Right renal pelvis (tissue), 4 donors: ENCODE data around the gene FAM83E. TPM values are rescaled to one million over a fixed set of nuclear protein-coding genes. Genes with fewer than 3 reads are reported as not detected.
"Not testable (repeated sequence)": the region's sequence is repeated elsewhere in the genome, so short reads cannot be mapped to it uniquely, and the experiment has no call there.

Source experiments
- DNase-seq, 4 donors: peaks; one replicate each; pipeline ENCODE4 v3.0.0-alpha.2; 2013; ENCODE audit warnings: low read depth in 4 of 4, low spot score in 3 of 4, missing footprints in 1 of 4
- polyA plus RNA-seq, 4 donors: library from polyadenylated mRNA; unstranded; fragments of 120-200 nt; gene quantifications; one replicate each; pipeline ENCODE4 v1.2.1, GENCODE V29; 2013; ENCODE audit not compliant: insufficient read length in 4 of 4

Gene FAM83E
- polyA plus RNA-seq, 4 donors: 0.62 to 1.6 (median 1.1) TPM

DNA sequence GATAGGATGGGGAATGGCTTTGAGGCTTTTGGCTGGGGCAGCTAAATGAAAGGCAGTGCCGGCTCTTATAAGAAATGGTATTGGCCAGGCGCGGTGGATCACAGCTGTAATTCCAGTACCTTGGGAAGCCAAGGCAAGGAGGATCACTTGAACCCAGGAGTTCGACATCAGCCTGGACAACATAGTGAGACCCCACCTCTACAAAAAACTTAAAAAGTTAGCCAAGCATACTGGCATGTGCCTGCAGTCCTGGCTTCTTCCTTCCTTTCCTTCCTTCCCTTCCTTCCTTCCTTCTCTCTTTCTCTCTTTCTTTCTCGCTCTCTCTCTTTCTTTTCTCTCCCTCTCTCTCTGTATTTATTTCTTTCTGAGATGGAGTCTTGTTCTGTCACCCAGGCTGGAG is 28.0 kb upstream of the FAM83E start:
- no peak for DNase-seq

DNA sequence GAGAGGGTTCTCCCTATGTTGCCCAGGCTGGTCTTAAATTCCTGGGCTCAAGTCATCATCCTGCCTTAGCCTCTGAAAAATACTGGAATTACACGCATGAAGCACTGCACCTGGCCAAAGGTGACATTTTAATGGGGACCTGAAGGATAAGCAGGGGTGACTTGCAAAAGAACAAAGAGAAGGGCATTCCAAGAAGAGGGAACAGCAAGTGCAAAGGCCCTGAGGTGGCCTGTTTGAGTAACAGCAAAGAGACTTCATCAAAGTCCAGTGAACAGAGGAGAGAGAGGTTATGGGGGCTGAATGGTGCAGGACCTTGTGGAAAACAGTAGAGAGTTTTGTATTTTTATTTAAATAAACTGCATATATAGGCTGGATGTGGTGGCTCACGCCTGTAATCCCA is 27.0 kb upstream of the FAM83E start:
- DNase-seq: no peak

DNA sequence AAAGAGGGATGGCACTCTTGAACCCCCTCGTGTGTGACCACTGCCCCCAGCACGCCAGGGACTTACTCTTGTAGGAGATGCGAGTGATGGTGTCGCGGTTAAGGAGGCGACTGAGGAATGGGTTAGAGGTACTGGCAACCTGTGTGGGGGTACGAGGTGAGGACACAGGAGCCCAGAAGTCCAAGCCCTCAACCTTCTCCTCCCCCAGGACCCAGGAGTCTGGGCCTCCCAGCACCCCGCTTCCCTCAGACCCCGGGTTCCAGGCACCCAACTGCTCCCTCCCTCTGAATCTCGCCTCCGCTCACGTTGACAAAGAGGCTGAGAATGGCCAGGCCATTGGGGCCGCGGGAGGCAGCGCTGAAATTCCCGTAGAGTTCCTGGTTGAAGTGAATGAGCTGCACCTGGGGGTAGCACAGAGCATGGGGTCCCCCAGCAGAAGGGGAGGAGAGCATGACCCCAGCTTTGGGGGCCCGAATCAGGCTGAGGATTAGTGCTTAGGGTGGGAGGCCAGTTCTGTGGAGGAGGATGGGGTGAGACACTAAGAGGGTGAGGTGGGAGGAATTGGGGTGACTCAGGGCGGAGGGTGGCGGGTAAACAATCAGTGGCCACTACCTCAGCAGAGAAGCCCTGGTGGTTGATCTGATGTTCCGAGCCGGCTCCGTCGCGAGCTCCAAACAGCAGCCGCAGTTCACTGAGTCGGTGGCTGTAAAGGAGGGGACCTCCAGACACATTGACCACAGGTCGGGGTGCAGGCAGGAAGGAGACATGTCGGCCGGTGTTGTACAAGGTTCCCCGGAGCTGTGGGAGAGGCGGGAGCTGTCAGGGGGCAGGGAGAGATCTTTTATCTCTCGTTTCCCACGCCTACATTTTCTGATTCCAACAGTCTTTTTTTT is 24.9 kb upstream of the FAM83E start:
- DNase-seq: no peak

DNA sequence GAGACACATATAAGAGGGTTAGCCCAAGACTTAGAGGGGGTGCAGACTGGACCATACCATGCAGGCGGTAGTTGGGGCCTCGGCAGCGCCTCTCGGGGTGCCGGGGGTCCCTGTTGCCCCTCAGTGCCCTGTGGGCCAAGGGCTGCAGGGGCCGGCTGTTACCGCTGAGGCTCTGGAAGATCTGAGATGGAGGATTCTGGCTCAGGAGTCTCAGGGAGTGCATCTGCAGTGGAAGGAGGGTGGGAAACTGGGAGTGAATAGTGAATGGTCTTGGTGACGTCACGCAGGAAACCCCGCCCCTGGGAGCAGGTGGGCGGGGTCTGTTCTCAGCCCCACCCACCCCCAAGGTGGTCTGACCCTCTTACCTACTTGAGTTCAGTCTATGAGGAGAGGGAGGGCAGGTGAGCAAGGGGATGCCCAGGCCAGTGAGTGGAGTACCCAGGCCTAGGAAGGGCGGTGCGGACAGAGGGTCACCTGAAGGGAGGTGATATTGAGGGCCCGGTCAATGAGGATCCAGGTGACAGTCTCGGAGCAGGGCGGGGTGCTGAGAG is 24.0 kb upstream of the FAM83E start:
- no peak for DNase-seq

DNA sequence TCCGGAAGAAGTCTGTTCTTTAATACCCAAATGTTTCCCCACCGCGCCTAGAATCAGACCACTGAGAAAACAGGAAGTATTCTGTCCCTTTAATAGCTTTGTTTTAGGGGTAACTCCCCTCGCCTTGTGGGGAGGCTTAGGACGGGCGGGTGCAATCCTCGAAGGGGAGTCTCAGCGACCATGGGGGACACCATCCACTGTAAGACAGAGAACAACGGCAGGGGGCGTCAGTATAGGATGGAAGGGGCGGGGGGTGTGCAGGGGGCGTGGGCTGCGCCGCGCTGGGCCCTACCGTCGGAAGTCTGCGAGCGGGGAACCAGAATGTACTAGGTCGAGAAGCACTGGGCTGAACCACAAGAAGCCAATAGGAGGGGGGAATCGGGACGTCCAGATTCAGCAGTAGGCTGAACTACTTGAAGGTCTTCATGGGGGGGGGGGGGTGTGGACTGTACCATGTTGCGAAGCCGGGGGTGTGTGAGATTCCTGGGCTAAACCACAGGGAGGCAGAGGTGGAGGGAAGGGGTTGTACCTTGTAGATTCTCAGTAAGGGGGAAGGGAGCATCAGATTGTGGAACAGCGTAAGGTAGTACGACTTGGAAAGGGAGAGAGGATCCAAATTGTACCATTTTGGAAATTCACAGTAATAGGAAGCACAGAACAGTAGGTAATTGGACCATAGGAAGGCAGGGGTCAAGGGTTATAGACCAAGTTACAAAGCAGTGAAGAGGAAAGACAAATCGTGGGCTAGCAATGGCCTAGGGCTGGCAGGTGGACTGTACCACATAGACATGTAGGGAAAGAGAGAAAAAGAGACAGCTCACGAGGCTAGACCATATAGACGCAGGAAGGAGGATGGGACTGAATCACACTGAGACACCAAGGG is 23.3 kb upstream of the FAM83E start:
- DNase-seq: peak in 3 of 4 donors; percentile 77 to 89 (median 88)

DNA sequence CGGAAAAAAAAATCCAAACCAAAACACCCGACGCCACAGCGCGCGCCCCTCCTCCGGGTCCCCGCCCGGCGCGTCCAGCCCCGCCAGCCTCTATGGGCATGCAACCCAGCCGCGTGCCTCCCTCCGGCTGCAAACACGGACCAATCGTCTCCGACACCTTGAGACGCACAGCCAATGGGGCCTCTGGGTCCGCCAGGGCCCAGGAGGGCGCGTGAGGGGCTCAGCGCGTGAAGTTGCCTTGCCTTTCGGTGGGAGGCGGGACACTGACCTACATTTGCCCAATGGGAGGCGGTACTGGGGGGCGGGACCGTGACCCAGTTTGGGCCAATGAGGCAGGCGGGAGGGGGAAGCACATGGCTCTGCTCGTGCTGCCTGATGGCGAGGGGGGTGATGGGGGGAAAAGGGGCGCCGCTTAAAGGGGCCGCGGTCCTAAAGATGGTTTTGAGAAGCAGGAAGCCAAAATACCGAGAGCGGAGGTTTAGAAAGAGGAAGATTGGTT is 22.6 kb upstream of the FAM83E start:
- peak; percentile 91 to 99 (median 98) for DNase-seq

DNA sequence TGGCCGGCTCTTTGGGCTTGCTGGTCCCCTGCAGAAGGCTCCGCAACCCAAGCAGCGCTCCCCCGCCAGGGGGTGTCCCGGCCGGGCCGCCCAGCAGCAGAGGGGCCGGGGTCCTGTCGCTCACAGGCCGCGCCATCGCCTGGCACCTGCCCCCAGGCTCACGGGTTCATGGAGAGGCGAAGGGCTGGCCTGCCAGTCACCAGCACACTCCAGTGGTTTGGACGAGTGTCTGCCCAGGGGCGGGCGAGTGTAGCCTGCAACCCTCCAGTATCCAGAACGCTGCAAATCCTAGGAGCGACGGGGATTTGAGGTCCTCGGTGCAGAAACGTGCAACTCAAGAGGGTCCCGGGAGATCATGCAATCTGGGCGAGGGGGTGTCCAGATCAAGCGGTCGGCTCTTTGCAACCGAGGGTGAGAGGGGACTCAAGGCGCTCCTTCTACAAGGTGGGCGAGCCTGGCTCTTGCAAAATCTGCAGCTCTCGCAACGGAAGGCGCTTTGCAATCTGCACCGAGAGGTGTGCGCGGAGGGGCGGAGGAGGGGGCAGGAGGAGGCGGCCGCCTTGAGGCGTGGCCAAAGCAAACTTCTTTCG is 22.1 kb upstream of the FAM83E start, which contains the start of gene DBP:
DBP (minus strand) TSS at position 521 of the 590 bp plus-strand sequence; CDS start at position 136, 385 bp downstream.
- DNase-seq: no peak

DNA sequence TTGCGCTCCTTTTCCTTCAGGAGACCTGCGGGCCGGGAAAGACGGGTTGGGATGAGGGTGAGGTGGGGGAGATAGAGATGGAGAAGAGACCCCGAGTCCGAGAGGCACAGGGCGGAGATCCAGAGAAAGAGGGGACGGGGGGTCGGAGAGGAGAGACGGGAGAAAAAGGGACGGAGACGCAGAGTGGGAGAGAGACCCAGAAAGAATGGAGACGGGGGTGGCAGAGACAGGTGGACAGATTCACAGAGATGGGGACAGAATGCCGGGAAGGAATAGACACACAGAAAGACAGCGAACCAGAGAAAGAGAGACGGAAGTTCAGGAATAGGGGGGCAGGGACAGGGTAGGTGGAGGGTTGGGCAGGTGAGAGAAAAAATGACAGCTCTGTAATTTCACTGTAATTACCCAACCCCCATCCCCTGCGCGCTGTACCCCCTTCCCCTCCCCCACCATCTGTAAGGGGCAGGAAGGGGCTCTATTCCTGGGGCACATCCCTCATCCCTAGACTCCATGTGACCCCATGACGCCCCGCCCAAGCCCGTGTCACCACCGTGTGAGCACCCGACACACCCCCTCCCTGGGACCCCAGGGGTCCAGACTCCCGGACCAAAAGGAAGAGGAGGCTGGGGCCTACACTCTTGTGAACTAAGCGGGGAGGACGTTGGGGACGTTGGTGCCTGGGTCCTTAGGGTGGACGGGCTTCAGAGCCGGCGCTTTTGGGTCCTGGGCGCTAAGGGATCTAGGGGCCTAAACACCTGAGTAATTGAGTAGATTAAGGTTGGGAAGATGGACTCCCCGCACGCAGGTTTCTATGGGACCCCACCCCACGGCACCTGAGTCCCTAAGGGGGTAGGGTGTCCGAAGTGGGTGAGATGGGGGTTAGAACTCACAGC is 21.3 kb upstream of the FAM83E start:
- no peak for DNase-seq

DNA sequence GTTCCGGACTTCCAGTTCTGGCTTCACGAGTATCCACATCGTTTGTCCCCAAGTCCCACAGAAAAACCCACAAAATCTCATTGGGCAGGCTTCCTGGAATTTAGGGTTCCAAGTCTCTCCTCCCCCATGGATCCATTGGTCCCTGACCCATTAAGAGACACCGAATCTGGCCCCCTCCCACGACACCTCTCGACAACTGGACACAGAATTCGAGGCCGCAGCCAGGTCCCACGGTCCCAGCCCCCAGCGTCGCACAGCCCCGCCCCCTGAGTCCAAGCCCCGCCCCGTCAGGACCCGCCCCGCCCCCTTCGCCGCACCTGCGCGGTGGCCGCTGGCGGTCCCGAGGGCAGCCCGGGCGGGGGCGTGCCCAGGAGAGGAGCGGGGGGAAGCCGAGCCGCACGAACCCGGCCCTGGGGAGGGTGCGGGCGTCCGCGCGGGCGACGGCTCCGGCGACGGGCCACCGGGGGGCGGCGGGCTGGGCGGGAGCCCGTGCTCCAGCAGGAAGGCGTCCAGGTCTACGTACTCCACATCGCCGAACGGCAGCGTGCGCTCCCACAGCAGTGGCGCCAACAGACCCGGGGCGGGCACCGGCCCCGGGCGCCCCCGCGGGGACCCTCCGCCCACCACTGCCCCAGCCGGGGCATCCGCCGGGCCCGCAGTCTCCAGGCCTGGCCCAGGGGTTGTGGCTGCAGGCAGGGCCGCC is 20.5 kb upstream of the FAM83E start:
- DNase-seq: no peak

DNA sequence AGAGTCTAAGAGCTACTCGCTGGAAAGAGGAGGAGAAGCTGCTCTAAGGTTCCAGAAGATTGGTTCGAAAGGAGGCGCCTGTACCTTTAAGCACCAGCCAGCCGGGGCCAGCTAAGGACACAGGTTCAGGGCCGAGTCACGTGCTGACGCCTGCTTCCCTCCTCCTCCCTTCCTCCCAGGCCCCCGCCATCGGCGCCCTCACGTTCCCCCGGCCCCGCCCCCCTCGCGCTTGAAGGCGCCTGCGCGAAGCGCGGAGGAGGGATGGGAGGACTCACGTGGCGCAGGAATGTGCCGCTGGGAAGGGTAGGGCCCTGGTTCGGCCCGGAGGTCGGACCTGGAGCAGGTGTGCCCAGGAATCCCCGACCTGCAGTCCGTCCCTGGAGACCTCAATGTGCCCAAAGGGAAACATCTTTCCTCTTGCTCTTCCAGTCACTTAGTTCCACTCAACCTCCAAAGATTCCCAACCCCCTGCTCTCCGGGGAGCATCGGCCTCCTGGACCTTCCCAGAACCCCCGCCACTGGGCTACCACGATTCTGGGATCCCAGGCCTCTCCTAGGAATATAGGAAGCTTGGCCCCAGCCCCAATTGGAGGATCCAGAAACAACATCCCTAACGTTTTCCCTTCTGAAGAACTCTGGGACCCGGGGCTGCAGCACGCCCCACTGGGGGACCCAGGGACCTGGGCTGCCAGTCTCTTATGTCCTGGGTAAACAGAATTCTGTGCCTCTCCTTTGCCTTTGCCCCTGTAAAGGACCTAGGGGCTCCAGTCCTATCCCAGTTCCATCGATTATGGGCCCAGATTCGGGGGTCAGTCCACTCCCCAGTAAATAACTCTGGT is 19.8 kb upstream of the FAM83E start:
- peak; percentile 91 to 95 (median 92) for DNase-seq

DNA sequence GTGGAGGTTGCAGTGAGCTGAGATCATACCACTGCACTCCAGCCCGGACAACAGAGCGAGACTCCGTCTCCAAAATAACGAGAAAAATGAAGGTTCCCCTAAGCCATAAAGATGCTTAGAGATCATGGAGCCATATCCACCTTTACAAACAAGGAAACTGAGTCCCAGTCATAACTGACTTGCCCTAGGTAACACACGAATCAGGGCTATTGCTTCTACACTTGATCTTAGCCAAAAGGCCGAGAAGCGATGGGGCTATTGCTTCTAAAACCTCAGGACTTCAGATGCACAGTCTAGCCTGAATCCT is 19.1 kb upstream of the FAM83E start:
- DNase-seq: no peak

DNA sequence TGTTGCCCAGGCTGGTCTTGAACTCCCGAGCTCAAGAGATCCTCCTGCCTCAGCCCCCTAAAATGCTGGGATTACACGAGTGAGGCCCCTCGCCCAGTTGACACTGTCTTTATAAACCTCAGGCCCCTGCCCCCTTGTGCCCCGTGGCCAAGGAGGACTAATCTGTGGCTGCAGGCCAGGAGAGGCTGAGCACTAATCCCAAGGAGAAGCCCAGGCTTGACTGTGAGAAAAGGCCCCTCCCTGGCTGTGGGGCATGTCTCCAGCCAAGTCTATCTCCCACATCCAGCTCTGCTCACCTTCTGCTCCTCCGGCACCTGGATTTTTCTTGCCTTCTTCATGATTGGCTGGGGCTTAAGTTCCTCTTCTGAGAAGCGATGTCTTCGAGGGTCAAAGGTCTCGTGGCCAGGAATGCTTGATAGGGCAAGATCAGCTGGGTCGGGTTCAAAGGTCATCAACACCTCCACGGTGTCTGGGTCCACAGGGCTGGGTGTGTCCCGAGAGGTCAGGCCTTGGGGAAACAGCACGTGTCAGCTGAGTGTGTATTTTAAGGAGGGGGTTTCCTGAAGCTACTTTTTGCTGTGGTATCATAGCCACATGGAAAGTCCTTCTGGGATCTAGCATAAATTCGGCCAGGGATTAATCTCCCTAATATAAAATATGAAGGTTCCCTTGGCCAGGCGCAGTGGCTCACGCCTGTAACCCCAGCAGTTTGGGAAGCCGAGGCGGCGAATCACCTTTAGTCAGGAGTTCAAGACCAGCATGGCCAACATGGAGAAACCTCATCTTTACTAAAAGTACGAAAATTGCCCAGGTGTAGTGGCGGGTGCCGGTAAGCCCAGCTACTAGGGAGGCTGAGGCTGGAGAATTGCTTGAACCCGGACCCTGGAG is 18.5 kb upstream of the FAM83E start:
- no peak for DNase-seq

DNA sequence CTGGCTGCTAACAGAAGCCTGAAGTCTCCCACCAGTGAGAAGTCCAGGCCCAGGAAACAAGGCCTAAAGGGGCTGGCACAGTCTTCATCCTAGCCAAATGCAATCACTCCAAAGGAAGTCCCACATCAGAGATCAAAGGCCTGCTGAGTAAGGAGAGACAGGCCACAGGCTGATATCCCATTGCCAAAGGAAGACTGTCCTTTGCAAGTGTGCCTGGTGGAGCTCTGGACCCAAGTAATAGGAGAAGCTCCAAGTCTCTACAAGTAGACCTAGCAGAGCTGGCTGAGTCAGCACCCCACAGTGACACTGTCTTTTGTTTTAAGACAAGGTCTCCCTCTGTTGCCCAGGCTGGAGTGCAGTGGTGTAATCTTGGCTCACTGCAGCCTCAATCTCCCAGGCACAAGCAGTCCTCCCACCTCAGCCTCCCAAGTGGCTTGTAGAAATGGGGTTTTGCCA is 17.8 kb upstream of the FAM83E start:
- DNase-seq: no peak

DNA sequence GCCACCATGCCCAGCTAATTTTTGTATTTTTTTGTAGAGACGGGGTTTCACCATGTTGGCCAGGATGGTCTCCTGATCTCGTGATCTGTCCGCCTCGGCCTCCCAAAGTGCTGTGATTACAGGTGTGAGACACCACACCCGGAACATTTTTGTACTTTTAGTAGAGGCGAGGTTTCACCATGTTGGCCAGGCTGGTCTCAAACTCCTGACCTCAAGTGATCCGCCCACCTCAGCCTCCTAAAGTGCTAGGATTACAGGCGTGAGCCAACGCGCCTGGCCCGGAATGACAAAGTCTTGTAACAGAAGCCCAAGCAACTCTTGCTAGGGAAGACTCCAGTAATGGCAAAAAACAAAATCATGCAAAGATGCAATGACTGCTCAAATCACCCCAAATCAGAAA is 17.4 kb upstream of the FAM83E start:
- DNase-seq: not testable (repeated sequence)

DNA sequence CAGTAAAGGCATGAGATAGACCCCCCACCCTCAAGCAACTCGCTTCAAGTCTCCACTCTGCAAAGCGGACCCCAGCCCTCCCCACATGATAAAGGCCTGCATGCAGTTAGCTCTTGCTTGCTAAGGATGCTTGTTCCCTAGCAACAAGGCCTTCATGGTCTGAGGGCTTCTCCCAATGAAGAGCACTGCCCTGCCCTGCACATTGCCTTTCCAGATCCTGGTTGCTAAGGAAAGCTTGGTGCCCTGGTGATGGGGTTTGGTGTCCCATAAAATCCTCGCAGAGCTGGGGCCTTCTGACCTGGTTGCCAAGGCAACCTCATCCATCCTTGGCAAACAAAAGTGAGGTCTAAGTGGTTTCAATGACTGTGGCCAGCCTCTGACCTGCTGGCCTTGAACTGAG is 16.3 kb upstream of the FAM83E start:
- no peak for DNase-seq

DNA sequence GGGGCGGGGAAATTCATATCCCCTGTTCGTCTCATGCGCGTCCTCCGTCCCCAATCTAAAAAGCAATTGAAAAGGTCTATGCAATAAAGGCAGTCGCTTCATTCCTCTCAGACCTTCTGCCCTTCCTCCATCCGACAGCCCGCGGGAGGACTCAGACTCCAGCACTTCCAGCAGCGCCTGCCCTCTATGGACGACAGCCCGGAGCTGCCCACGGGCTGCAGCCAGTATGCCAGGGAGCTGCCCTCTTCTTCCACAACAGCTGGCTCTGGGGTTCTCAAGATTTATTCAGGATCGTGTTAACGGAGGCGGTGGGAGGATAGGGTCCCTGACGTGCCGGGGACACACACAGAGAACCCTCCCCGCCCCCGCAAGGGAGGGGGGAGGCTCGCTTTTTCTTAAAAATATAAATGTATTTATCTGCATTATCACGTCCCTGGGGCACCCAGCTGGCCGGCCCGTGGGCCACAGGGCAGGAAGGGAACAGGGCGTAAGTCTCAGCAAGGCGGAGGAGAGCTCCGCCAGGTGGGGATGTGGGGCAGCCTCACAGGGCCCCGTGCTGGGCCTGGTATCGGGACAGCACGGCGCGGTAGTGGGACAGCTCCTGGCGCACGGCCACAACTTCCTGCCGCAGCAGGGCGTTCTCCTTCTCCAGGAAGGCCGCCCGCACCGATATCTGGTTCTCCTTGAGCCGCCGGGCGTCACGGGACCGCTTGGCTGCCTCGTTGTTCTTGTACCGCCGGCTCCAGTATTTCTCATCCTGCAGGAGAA is 15.6 kb upstream of the FAM83E start:
- DNase-seq: no peak
